Measurements from ENCODE around the gene LAMA4. TPM values are rescaled to one million over a fixed set of nuclear protein-coding genes. Genes with fewer than 3 reads are reported as not detected.

The LAMA4 gene
- total RNA-seq, 1 experiment from 2014 or later, result 89.9 TPM

DNA sequence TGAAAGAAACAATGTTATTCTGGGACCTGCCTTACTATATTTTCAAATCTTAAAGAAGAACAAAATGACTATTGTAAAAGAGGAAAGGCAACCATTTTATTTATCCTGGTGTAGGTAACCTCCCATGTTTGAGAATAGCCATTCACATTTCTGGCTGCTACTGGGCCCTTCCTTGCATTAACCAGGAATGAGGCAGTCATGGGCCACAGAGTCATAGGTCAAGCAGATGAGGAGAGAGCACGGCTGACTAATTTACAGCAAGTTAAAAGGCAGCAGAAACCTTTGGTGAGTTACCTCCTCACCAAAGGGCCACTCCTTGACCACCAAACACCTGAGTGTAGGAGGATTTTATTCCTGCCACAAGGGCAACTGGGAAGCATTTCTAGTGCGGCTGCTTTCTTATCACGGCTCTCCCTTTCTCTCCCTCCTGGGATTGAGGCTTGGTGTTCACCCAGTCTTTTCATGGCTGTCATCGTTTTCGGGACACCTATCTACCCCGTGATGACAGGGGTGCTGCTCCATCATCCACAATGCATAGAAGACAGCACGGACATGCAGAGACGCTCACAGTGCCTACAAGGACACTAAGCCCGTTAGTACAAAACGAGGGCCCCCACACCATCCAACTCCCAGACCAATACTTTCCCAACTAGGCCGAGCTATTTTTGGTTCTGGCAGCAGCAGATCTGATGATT is 4.4 kb upstream of the LAMA4 start:
- H3K4me1 Mint-ChIP-seq (ENCODE audit: low read depth, unreplicated experiment), result peaks cover 27% of the 10 kb centered on the region
- intact Hi-C loops (cut with micrococcal nuclease; ENCODE audit: unreplicated experiment), result no loop called here
- DNase-seq, result peak; percentile 8
- H3K9me3 Mint-ChIP-seq (ENCODE audit: low read depth, unreplicated experiment), result no peaks in the 10 kb centered on the region
- TF ChIP-seq, protein P1, sequence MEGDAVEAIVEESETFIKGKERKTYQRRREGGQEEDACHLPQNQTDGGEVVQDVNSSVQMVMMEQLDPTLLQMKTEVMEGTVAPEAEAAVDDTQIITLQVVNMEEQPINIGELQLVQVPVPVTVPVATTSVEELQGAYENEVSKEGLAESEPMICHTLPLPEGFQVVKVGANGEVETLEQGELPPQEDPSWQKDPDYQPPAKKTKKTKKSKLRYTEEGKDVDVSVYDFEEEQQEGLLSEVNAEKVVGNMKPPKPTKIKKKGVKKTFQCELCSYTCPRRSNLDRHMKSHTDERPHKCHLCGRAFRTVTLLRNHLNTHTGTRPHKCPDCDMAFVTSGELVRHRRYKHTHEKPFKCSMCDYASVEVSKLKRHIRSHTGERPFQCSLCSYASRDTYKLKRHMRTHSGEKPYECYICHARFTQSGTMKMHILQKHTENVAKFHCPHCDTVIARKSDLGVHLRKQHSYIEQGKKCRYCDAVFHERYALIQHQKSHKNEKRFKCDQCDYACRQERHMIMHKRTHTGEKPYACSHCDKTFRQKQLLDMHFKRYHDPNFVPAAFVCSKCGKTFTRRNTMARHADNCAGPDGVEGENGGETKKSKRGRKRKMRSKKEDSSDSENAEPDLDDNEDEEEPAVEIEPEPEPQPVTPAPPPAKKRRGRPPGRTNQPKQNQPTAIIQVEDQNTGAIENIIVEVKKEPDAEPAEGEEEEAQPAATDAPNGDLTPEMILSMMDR (IDR thresholded peaks at IDR 0.05; ENCODE audit: unreplicated experiment), result no peak
- no peak overlapping the region for H3K27ac Mint-ChIP-seq (ENCODE audit: unreplicated experiment)
- peaks cover 15% of the 10 kb centered on the region for H3K36me3 Mint-ChIP-seq (ENCODE audit: insufficient read depth, unreplicated experiment)
- no peaks in the 10 kb centered on the region for H3K27me3 Mint-ChIP-seq (ENCODE audit: unreplicated experiment)
- no TSS peak for BruUV-seq (replicated peaks)
- no peak overlapping the region for H3K4me3 Mint-ChIP-seq (ENCODE audit: low read depth, unreplicated experiment)
- CTCF ChIA-PET, result no interaction called here

DNA sequence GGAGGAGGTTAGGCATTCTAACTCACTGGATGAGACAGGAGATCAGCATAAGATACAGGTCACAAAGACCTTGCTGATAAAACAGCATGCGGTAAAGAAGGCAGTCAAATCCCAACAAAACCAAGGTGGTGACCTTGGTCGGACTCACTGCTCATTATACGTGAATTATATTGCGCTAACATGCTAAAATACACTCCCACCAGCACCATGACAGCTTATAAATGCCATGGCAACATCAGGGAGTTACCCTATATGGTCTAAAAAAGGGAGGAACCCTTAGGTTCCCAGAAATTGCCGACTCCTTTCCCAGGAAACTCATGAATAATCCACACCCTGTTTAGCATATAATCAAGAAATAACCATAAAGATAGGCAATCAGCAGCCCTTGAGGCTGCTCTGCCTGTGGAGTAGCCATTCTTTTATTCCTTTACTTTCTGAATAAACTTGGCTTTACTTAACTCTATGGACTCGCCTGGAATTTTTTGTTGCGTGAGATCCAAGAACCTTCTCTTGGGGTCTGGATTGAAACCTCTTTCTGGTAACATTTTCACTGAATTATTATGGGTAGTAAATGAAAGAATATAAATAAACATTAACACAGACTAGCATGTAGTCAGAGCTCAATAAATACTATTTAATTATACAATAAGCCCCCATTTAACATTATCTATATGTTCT is 3.0 kb upstream of the LAMA4 start:
- H3K9me3 Mint-ChIP-seq (ENCODE audit: low read depth, unreplicated experiment), result no peaks in the 10 kb centered on the region
- H3K4me3 Mint-ChIP-seq (ENCODE audit: low read depth, unreplicated experiment), result no peak overlapping the region
- TF ChIP-seq, protein P1 (IDR thresholded peaks at IDR 0.05; ENCODE audit: unreplicated experiment), result no peak
- H3K27ac Mint-ChIP-seq (ENCODE audit: unreplicated experiment), result no peak overlapping the region
- intact Hi-C loops (cut with micrococcal nuclease; ENCODE audit: unreplicated experiment), result no loop called here
- peaks cover 27% of the 10 kb centered on the region for H3K4me1 Mint-ChIP-seq (ENCODE audit: low read depth, unreplicated experiment)
- no peak for DNase-seq
- no peaks in the 10 kb centered on the region for H3K27me3 Mint-ChIP-seq (ENCODE audit: unreplicated experiment)
- CTCF ChIA-PET, result no interaction called here
- BruUV-seq (replicated peaks), result no TSS peak
- H3K36me3 Mint-ChIP-seq (ENCODE audit: insufficient read depth, unreplicated experiment), result peaks cover 30% of the 10 kb centered on the region

- H3K27me3 Mint-ChIP-seq (ENCODE audit: unreplicated experiment), result no peaks in the 10 kb centered on the region
- peaks cover 48% of the 10 kb centered on the region for H3K36me3 Mint-ChIP-seq (ENCODE audit: insufficient read depth, unreplicated experiment)
- no peak for DNase-seq
- H3K4me3 Mint-ChIP-seq (ENCODE audit: low read depth, unreplicated experiment), result peak overlapping the region; percentile 88
- TF ChIP-seq, protein P1 (IDR thresholded peaks at IDR 0.05; ENCODE audit: unreplicated experiment), result no peak
- peaks cover 40% of the 10 kb centered on the region for H3K4me1 Mint-ChIP-seq (ENCODE audit: low read depth, unreplicated experiment)
- CTCF ChIA-PET, result interaction anchor here (0.7 to 2.2 kb wide), 3 partner anchors 10 to 75 kb away, joined by 4 to 8 read pairs (median 6); no protein-coding TSS in a partner anchor
- no TSS peak for BruUV-seq (replicated peaks)
- H3K9me3 Mint-ChIP-seq (ENCODE audit: low read depth, unreplicated experiment), result no peaks in the 10 kb centered on the region
- intact Hi-C loops (cut with micrococcal nuclease; ENCODE audit: unreplicated experiment), result loop anchor here (5.0 kb wide), 3 partner anchors 38 to 73 kb away; no protein-coding TSS in a partner anchor
- H3K27ac Mint-ChIP-seq (ENCODE audit: unreplicated experiment), result peak overlapping the region; percentile 98
Observed at GRCh38 chr6:112254921-112255320, 554 bp upstream of the LAMA4 start.

DNA sequence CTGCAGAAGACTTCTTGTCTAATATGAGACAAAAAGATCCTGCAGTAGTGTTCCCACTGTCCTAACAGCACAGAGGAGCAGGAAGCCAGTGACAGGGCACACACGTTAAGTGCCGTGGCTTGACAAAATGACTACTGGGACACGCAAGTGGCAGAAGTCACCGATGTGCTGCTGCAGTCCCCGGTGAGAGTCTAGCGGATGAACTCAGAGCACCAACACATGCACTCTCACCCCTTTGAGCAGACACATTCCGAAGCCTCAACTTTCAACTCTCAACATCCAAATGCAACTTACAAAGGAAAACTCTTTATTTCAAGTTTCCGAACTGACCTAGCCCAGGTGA is 898 bp downstream of the LAMA4 start:
- peak overlapping the region; percentile 88 for H3K4me3 Mint-ChIP-seq (ENCODE audit: low read depth, unreplicated experiment)
- DNase-seq, result no peak
- peaks cover 37% of the 10 kb centered on the region for H3K4me1 Mint-ChIP-seq (ENCODE audit: low read depth, unreplicated experiment)
- TF ChIP-seq, protein P1 (IDR thresholded peaks at IDR 0.05; ENCODE audit: unreplicated experiment), result no peak
- peak overlapping the region; percentile 98 for H3K27ac Mint-ChIP-seq (ENCODE audit: unreplicated experiment)
- no peaks in the 10 kb centered on the region for H3K27me3 Mint-ChIP-seq (ENCODE audit: unreplicated experiment)
- no TSS peak for BruUV-seq (replicated peaks)
- CTCF ChIA-PET, result interaction anchor here (0.8 to 2.2 kb wide), 5 partner anchors 39 to 166 kb away, joined by 3 to 6 read pairs (median 3); partner anchors contain the start of genes FAM229B and TUBE1
- H3K36me3 Mint-ChIP-seq (ENCODE audit: insufficient read depth, unreplicated experiment), result peaks cover 48% of the 10 kb centered on the region
- H3K9me3 Mint-ChIP-seq (ENCODE audit: low read depth, unreplicated experiment), result no peaks in the 10 kb centered on the region
- intact Hi-C loops (cut with micrococcal nuclease; ENCODE audit: unreplicated experiment), result loop anchor here (5.0 kb wide), 3 partner anchors 36 to 71 kb away; no protein-coding TSS in a partner anchor
